Stimulated activated CD8-positive, alpha-beta memory T cell treated with anti-CD3 and anti-CD28 coated beads, Interleukin-4, amount 100 ng/mL, for 48 hours (primary cell): Measurements from ENCODE around the gene RHOU.
A peak's percentile ranks its signal among the peaks of the same experiment; 100 is the strongest.
"Not testable (repeated sequence)": the region's sequence is repeated elsewhere in the genome, so short reads cannot be mapped to it uniquely, and the experiment has no call there.

Experiments
- DNase-seq: peaks from one replicate; pipeline ENCODE4 v3.0.0-alpha.2; 2020

RHOU gene

DNA sequence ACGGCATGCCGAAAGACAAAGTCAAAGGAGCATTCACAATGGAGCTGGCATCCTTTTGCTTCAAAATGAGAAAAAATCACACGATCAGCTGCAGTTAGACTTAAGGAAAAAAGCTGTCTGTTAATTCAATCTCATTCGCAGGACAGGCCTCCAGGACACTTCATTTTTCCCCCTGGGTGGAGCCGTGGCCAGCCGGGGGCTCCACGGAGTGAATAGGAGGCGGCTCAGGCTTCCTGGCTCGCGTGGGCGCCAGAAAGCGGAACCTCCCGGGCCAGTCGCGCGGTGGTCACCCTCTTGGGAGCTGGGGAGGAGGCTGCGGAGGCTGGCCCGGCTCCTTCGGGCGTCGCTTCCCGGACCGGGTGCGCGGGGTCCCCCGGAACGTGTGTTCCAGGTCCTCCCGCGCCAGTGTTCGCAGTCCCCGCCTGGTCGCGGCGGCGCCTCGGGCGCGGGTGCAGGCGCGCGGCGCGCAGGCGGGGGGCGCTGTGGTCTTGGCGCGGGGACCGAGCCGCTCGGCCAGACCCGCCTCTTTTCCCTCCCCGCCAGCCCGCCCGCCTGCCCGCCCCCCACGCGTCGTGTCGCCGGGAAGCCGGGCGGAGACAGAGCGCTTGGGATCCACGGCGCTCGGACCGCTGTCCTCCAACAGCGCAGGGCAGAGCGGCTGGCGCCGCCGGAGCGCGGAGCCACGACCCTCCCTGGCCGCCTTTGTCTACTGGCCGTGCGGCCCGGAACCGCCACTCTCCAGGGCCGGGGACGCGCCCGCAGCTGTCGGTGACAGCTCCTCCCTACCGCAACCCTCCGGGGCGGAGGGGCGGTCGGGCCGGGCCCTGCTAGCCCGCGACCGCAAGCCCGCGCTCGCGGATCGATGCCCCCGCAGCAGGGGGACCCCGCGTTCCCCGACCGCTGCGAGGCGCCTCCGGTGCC is at the start of gene RHOU:
Gene RHOU, plus strand, starts transcription at position 599 of the 921 bp plus-strand sequence. Its CDS starts 264 bp downstream, at position 863.
- DNase-seq, result peak; percentile 74

DNA sequence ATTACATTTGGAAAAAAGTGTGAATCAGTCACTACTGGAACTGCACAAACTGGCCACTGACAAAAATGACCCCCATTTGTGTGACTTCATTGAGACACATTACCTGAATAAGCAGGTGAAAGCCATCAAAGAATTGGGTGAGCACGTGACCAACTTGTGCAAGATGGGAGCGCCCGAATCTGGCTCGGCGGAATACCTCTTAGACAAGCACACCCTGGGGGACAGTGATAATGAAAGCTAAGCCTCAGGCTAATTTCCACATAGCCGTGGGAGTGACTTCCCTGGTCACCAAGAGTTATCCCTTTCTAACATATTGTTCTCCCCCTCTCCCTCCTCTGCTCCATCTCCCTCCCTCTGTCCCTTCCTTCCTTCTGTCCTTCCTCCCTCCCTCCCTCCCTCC is 47.7 kb upstream of the RHOU start:
- no peak for DNase-seq

DNA sequence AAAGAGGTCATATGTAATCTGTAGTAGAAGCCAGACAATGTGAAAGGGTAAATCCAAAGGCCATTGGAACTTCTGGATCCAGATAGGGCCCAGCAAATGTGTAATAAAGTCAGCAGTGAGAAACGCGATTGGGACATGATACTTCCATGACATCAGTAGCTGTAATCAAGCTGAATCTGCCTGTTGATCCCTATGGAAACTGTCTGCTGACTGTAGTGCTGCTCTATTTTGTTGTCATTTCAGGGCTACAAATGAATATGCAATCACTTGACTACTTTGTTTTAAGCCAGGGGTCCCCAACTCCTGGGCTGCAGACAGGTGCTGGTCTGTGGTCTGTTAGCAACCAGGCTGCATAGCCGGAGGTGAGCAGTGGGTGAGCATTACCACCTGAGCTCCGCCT is 46.0 kb upstream of the RHOU start:
- no peak for DNase-seq

DNA sequence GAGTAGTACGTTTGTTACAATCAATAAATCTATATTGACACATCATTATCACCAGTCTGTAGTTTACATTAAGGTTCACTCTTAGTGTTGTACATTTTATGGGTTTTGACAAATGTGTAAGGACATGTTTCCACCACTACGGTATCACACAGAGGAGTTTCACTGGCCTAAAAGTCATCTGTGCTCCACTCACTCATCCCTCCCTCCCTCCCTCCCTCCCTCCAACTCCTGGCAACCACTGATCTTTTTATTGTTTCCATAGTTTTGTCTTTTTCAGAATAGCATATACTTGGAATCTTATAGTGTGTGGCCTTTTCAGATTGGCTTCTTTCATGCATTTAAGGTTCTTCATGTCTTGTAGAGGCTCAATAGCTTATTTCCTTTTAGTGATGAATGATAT is 44.1 kb upstream of the RHOU start:
- DNase-seq, result no peak

DNA sequence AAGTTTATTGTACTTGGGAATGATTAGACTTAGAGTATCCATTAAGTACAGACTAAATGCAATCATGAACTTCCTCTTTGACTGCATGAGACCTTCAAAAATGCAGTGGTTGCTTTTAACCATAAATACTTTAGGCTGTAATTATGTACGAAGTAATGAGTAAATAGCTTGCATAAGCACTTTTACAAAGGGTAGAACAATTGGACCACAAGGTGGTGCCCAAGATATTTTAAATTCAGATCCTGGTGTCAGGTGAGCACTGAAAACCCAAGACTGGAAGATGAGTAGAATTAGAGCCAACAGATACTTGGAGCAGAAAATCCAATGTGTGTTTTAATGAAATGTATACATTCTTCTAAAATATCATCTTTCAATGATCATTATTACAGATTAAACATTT is 43.4 kb upstream of the RHOU start:
- no peak for DNase-seq

DNA sequence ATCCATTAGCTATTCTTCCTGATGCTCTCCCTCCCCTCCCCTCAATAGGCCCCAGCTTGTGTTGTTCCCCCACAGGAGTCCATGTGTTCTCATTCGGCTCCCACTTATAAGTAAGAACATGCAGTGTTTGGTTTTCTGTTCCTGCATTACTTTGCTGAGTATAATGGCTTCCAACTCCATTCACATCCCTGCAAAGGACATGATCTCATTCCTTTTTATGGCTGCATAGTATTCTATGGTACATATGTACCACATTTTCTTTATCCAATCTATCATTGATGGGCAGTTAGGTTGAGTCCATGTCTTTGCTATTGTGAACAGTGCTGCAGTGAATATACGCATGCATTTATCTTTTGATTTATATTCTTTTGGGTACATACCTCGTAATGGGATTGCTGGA is 40.8 kb upstream of the RHOU start:
- DNase-seq, result not testable (repeated sequence)

DNA sequence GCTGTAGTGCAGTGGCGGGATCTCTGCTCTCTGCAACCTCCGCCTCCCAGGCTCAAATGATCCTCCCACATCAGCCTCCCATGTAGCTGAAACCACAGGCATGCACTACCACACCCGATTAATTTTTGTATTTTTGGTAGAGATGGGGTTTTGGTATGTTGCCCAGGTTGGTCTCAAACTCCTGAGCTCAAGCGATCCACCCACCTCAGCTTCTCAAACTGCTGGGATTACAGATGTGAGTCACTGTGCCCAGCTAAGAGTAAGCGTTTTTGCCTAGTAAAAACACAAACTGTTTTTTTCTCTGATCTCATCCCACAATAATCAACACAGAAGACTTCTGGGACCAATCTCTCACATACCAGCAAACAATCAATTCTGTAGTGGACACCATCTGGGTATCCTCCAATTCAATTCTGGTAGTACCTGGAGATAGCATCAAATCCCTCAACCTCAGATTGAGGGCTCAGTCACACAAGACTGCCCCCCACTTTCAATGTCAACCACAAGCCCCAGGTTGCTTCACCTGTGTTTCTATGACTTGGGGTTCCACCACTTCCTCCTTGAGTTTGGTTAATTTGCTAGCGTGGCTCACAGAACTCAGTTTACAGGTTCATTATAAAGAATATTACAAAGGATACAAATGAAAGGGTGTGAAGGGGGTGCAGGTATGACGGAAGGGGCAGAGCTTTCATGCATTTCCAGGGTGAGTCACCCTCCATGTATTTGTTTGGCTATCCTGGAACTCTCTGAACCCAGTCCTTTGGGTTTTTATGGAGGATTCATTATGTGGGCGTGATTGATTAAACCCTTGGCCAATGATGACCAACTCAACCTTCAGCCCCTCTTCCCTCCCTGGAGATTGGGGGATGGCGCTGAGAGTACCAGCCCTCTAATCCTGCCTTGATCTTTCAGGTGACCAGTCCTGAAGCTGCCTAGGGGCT is 40.0 kb upstream of the RHOU start:
- no peak for DNase-seq

DNA sequence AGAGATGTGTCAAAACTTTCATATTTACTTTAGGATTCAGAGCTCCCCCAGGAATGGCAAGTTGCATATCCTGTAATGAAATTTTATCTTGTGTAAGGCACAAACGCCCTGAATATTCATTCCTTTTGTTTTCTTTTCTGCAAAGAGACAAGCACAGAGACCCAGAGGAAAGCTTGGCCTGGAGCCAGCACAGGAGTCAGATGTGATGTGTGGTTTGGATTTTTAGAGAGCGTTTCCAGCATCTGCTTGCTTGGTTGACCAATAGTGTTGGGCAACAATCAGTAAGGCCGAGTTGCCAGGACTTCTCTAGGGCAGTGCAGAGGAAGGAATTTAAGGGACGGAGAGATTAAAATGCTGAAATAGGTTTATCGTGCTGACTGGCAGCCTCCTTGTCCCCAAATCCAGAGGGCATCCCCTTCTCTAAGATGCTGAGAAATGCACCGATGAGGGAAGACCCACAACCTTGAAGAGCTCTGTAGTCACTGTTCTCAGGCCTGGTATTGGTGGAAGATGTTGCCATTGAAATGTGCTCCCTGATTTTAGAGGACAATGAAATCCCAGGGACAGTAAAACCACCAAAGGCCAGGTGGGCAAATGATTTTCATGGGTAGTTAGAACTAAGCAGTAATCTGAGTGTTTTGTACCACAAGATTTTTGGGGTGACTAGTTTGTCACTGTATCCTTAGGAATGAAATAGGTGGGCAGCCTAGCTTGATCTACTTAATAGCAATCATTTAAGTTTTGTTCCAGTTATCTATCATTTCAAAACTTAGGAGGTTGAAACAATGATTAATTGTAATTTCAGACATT is 37.9 kb upstream of the RHOU start:
- no peak for DNase-seq

DNA sequence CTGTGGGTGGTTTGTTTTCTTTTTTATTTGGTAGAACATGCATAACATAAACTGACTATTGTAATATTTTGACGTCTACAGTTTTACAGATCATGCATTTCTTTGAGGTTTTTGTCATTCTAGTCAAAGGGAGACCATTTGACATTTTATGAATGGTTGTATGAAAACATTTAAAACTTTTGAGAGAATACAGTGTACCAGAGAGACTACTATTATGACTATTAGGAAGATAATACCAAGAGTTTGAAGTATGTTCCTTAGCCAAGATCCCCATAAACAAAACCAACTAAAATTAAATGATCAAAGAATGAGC is 37.3 kb upstream of the RHOU start:
- DNase-seq, result no peak

DNA sequence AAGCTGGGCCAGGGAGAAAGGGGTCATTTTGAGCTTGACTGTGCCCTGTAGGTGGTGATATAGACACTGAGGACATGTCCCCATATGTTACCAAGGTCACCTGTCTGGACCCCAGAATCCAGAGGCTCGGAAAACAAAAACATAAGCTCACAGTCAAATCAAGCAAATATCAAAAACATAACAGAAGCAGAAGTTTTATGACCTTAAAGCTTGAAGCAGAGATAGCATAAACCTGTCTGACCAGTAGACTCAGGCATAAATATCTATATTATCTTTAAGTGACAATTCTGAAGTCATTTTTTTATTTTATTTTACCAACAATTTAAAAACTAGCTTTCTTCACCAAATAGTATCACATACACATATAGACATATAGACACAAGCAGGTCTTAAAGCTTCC is 32.8 kb upstream of the RHOU start:
- no peak for DNase-seq

DNA sequence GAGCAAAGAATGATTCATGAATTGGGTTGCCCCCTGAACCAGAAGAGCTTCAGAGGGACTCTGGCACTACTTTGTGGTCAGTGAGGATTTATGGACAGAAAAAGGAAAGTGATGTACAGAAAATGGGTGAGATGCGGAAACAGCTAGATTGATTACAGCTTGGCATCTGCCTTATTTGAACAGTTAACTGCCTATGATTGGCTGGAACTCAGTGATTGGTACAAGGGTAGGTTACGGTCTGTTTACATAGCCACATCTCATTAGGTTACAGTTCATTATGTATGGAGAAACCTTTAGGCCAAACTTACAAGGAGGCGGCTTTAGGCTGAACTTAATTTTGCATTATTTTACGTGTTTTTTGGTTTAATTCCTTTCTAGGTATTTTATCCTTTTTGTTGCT is 29.0 kb upstream of the RHOU start:
- no peak for DNase-seq

DNA sequence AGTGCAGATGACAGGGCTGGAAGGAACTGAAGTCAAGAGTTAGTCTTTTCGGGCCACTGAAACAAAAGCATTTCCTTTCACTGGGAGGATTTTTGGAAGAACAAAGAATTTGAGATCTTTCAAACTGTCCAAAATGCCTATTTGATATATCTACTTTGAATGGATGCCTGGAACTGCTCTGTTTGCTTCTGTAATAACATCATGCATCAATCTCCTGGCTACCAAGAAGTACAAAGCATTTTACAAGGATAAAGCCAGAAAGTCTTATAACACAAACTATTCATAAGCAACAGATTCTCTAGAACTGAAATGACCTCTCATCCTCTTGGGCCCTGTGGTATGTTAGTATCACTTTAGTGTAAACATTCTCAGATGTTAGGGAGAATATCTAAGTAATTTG is 18.2 kb upstream of the RHOU start:
- DNase-seq, result no peak

DNA sequence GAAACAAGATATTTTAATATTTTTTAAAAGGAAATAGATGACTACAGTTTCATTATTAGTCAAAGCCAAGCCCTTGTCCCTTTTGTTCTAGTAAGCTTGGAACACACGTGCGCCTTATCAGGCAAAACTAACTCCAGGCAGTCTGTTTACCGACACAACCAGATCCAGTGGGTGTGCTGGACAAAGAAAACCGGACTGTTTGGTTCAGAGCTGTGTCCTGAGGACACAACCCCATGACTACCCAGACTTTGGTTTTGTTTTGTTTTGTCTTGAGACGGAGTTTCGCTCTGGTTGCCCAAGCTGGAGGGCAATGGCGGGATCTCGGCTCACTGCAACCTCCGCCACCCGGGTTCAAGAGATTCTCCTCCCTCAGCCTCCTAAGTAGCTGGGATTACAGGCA is 13.9 kb upstream of the RHOU start:
- DNase-seq, result no peak

DNA sequence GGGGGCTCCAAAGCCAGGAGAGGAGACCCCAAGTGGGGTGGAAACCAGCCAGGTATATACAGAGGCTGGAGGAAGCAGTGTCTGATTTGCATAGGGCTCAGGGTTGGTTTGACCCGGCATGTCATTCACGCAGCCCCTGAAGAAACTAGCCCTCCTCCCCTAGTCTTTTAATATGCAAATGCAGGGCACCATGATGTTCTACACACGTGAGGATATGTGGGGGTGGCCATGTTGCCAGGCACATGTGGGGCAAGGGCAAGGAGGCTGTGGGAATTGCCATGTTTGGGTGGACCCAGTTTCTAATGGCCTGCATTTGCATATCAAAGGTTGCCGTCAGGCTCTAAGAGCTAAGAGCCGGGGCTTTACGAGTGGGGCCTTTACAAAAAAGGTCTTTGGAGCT is 12.0 kb upstream of the RHOU start:
- DNase-seq, result no peak

DNA sequence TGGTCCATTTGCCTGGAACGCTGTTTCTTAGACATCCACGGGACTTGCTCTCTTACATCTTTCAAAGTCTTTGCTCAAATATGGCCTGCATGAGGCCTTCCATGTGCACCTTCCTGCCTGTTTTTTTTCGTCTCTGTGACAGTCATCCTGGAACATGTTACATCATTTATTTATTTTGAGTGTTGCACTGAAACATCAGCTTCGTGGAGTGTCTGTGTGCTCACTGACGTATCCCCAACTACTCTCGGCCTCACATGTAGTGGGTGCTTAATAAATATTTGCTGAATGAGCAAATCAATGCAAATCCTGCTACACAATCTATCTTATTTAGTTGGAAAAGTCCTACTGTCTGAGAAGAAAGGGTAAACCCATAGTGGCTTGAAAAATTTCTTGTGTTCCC is 11.4 kb upstream of the RHOU start:
- DNase-seq, result no peak

DNA sequence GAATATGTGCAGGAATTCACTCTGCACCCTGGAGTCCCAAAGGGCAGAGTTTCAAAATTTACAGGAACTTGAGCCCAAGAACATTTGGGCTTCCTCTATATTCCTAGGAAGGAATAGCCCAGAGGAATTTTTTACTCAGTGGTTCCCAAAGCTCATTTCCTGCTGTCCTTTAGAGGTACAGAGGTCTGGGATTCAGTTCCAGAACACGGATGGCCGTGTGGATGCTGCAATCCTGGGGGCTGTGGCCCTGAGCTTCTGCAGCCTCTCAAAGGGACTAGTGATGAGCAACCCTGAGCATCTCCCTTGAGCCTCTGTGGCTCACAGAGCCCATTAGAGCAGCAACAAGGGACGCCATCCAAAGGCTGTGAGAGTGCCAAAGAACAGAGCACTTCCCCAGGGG is 10.1 kb upstream of the RHOU start:
- DNase-seq, result no peak

DNA sequence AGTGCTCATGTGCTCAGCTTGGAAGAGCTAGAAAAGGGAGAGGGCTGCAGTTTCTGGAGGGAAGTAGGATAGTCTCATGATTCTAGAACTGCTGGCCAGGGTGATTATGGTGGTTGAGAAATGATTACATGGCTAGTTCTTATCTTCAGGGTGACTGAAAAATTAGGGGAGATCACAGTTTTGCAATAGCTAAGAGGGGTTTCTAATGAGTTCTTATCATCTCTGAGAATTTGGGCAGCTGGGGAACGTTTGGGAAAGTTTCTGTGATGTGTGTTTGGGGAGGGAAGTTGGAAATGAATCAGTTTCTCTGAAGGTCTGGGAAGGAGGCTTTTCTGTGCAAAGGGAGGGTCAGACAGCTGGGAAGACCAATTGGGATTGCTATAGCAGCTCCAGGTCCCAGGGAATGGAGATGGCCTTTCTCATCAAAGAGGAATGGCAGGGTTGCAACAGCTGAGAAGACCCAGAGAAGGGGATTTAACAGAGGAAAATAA is 7.6 kb upstream of the RHOU start:
- no peak for DNase-seq

DNA sequence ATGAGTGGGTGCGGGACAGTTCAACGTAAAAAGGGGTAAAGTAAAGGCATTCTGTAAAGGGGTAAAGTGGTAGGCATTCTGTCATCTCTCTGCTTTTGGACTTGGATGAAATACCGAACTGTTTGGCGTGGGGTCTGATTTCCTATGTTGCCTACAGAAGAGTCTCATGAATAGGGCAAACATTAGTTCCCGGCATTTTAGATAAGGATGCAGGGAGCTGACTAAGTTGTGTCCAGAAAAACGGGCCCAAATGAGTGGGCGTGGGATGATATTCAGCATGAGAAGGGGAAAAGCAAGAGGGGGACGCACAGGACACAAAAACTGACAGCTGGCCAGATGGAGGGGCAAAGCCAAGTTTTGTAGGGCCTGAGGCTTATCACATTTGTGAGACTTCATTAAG is 2.9 kb upstream of the RHOU start:
- DNase-seq, result no peak

DNA sequence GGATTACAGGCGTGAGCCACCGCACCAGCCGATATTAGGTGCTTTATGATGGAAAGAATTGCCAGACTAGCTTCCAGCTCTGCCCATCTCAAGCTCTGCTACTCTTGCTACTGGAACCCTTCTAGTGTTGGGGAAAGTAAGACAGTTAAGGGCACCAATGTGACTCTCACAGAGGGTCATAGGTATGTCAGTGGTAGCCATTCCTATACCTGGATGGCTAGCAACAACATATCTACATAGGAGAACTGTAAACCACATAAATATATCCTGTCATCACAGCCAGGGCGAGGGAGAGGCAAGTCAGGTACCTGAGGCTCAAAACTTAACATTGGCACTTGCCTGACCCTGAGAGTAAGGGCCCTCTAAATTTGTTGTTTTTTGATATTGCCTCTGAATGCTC is 1.7 kb upstream of the RHOU start:
- no peak for DNase-seq

DNA sequence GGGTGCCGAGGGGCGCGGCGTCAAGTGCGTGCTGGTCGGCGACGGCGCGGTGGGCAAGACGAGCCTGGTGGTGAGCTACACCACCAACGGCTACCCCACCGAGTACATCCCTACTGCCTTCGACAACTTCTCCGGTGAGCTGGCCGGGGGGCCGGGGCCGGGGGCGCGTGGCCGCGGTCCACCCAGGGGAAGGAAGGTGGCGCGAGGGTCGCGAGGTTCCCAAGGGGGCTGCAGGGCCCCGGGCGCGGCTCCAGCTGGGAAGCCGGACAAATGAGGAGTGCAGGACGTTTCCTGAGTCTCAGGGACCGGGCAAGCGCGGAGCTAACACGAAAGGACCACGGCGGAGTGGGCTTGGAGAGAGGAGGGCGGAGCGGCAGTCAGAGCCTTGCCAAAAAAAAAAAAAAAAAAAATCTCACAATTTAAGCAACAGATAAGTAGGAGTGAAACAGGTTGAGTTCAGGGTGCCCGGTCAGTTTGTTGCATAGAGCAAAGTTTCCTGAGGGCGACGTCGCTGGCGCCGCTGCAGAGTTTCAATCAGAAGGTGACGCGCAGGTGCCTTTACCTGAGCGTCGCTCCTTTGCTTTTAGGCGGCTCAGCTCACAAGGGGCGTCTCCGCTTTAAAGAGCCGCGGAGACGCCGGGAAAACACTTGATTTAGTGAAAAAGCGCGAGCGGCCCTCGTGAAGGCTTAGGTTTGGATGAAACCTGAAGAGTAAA is 750 bp downstream of the RHOU start:
- DNase-seq, result peak; percentile 31

DNA sequence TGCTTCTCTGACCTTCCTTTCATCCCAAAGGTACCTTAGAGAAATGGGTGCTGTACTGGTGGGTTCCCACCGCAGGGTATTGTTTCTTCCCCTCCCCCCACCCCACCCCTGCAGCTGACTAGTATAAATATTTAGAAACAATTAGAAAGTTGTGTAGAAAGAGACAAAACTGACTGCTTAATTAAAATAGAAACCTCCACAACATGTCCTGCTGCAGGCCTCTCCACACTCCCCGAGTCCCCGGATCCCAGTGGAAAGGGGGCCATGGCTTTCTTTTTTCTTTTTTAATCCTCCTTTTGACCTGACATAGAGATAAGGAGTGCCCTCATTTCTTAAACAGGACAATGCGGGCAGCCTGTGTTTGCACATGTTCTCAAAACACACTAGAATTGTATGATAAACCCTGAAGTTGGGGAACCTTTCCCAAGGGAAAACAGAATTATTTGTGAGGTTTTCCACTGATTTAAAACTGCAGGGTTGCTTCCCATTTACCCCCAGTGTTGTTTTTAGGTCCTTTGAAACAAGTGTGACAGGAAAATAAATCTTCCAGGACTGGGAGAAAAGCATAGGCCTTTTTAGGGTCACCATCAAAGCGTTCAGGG is 1.7 kb downstream of the RHOU start:
- no peak for DNase-seq

DNA sequence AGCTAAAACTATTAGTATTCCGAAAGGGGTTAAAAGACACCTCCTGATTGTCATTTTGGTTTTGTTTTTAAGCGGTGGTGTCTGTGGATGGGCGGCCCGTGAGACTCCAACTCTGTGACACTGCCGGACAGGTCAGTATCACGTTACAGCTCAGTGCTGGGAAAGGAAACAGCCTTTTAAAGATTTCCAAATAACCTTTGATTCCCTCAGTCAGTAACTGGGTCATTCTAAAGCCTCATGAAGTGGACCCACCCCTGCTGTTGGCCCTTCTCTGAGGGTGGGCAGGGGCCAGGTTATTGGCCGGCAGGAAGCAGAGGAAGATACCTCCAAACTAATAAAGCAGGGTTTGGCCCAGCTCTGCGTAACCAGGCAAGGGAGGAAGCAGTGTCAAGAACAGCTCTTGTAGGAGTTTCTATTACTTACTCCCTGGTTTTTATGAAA is 2.3 kb downstream of the RHOU start:
- DNase-seq, result no peak
